T47D (cell line): ENCODE data around the gene SYK.

Experiments used
- DNase-seq, 2 experiments: peaks; one replicate each; pipeline versions ENCODE4 v3.0.0 to v3.0.0-alpha.2; 2011 to 2012; ENCODE audit warnings: low read depth in 1 of 2, low spot score in 1 of 2
- JUND ChIP-seq: IDR thresholded peaks from 2 replicates; pipeline ENCODE4 v1.6.1; 2012; ENCODE audit warnings: low read depth
- in situ Hi-C: cut with HindIII; loops from 2 replicates; pipeline ENCODE4 v1.10.0; 2016; ENCODE audit warnings: low sequenced_read_pairs, low pct_unique_long_range_greater_than_20kb

SYK gene

GRCh38 chr9:90904706-90905478 lies 103.3 kb downstream of the SYK start:
- no peak for TF ChIP-seq JUND
- in situ Hi-C loops, result no loop called here
- no peak for DNase-seq

DNA sequence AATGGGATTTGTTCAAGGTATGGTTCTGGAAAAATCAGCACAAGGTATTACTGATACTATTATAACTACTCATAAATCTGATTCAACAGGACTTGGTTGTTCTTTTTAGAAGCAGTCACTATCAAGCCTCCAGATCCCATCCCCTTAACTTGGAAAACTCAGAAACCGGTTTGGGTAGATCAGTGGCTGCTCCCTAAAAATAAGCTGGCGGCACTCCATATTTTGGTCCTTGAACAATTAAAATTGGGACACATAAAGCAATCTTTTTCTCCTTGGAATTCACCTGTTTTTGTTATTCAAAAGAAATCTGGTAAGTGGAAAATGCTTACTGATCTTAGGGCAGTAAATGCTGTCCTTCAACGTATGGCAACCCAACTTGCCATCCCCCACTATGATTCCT lies 104.2 kb downstream of the SYK start:
- in situ Hi-C loops, result no loop called here
- no peak for DNase-seq
- no peak for TF ChIP-seq JUND

- in situ Hi-C loops, result no loop called here
- DNase-seq, result no peak
- TF ChIP-seq JUND, result no peak
Observed at GRCh38 chr9:90906316-90907055, 104.9 kb downstream of the SYK start.

DNA sequence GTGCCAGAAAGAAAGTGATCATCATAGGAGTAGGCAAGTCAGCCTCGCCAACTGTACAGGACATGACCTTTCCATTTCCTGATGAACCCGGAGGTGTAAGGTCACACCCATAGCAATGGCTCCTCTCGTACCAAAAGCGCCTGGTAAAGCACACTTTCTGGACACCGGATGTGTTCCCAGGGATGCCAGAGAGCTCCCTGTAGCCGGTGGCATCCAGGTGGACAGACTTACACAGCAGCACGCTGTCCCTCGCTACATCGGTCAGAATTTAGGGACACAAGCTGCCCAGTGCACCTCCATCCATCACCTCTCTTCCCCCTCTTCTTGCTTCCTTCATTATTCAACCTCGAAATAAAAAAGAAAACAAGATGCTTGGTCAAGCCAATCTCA lies 105.4 kb downstream of the SYK start:
- DNase-seq, result no peak
- in situ Hi-C loops, result no loop called here
- no peak for TF ChIP-seq JUND

- DNase-seq, result no peak
- TF ChIP-seq JUND, result no peak
- in situ Hi-C loops, result no loop called here
Observed at GRCh38 chr9:90907790-90908189, 106.2 kb downstream of the SYK start.

DNA sequence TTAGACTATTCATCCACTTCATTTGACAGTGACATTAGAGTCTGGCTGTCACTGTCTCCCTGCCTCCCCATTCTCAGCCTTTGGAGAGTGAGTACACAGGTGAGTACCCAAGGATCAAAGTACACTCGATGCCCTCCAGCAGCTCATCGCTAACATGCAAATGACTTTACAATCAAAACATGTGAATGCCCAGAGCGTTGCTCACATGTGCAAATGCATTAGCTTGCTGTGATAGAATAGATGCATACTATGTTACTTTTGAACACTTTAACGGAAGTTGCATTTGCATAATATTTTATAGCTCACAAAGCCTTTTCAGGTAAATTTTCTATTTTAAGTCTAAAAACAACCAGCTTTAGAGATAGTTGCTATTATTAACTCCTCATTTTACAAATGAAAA lies 107.6 kb downstream of the SYK start:
- in situ Hi-C loops, result no loop called here
- no peak for TF ChIP-seq JUND
- no peak for DNase-seq

DNA sequence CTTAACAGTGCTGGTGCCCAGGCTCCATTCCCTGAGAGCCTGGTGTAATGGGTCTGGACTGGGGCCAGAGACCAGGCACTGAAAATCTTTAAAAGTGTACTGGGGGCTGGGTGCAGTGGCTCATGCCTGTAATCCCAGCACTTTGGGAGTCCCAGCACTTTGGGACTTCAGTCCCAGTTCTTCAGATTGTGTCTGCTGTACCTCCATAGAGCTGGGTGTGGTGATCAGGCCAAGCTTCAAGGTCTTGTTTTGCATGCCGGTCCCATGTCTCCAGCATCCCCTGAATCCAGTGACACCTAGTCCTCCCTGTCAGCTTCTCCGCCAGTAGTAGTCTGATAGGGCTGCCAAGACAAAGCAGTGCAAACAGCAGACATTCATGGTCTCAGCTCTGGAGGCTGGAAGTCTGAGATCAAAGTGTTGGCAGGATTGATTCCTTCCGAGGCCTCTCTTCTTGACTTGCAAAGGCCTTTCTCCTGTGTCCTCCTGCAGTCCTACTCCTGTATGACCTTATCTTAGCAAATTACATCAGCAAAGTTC lies 108.2 kb downstream of the SYK start:
- in situ Hi-C loops, result no loop called here
- TF ChIP-seq JUND, result no peak
- DNase-seq, result no peak

DNA sequence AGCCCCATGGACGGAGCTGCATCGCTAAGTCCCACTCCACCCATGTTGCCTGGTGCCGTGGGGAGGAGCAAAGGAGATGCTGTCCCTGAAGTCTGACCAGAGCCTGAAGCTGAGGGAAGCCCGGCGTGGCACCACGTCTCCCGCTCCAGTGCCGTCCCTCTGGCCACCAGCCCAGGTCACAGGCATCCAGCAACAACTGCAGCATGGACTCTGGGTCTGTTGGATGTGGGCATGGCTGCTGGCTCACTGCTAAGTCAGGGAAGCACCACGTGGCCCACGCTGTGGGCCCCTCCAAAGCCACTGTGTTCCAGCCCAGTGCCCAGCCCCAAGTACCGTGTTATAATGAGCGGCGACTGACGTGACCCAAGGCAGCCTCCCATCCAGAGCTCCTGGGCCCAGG lies 112.6 kb downstream of the SYK start:
- DNase-seq, result no peak
- TF ChIP-seq JUND, result no peak
- in situ Hi-C loops, result no loop called here

GRCh38 chr9:90914868-90915483 lies 113.4 kb downstream of the SYK start:
- peak; percentile 78 to 82 for DNase-seq
- TF ChIP-seq JUND, result no peak
- in situ Hi-C loops, result no loop called here

- in situ Hi-C loops, result no loop called here
- peak in 1 of 2 experiments; percentile 39 for DNase-seq
Observed at GRCh38 chr9:90915693-90916092, 114.1 kb downstream of the SYK start.

DNA sequence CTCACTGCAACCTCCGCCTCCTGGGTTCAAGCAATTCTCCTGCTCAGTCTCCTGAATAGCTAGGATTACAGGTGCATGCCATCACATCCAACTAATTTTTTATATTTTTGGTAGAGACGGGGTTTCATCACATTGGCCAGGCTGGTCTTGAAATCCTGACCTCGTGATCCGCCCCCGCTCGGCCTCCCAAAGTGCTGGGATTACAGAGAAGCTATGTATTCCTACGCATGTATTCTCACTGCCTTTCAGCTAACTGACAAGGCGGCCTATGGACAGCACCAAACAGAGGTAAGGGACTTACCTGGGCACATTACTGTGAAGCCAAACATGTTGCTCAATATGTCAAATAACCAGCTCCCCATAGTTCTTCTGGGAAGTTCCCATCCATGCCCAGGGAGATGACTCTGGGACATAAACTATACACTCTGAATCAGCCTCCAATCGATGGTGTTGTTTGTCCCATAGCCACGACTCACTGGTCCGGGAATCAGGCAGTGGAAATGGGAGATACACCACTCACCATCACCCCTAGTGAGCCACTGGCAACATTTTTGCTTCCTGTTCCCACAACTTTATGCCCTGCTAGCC lies 114.6 kb downstream of the SYK start:
- no peak for TF ChIP-seq JUND
- in situ Hi-C loops, result no loop called here
- DNase-seq, result no peak

More at GRCh38 chr9:90915693-90916092, 114.1 kb downstream of the SYK start:
- TF ChIP-seq JUND, result no peak

GRCh38 chr9:90919883-90920282 lies 118.3 kb downstream of the SYK start:
- DNase-seq, result no peak
- no peak for TF ChIP-seq JUND
- in situ Hi-C loops, result no loop called here
